HG03520 (cell line): ENCODE measurements around the gene BRSK2.

Experiments
- ATAC-seq: cut with Tn5 transposase; IDR thresholded peaks from one replicate; pipeline ENCODE4 v1.9.1; 2021; ENCODE audit warnings: mild to moderate bottlenecking, moderate library complexity; ENCODE audit not compliant: unreplicated experiment

The BRSK2 gene

GRCh38 chr11:1449490-1450243 is 59.9 kb downstream of the BRSK2 start:
- no peak for ATAC-seq

GRCh38 chr11:1450344-1450875 is 60.7 kb downstream of the BRSK2 start:
- no peak for ATAC-seq

- ATAC-seq: no peak
Observed at GRCh38 chr11:1450949-1451710, 61.4 kb downstream of the BRSK2 start.

- no peak for ATAC-seq
Observed at GRCh38 chr11:1451781-1452470, 62.2 kb downstream of the BRSK2 start.

- ATAC-seq: no peak
Observed at GRCh38 chr11:1452744-1453143, 63.0 kb downstream of the BRSK2 start.

GRCh38 chr11:1453611-1454034 is 63.9 kb downstream of the BRSK2 start:
- no peak for ATAC-seq

- ATAC-seq: no peak
Observed at GRCh38 chr11:1454576-1454975, 64.8 kb downstream of the BRSK2 start.

- no peak for ATAC-seq
Observed at GRCh38 chr11:1455032-1455762, 65.5 kb downstream of the BRSK2 start.

GRCh38 chr11:1455763-1456060 is 66.0 kb downstream of the BRSK2 start:
- no peak for ATAC-seq

- no peak for ATAC-seq
Observed at GRCh38 chr11:1456176-1456575, 66.4 kb downstream of the BRSK2 start.

GRCh38 chr11:1456596-1457325 is 67.0 kb downstream of the BRSK2 start:
- no peak for ATAC-seq

- no peak for ATAC-seq
Observed at GRCh38 chr11:1457326-1457680, 67.6 kb downstream of the BRSK2 start.

GRCh38 chr11:1457856-1458255 is 68.1 kb downstream of the BRSK2 start:
- ATAC-seq: no peak

- ATAC-seq: no peak
Observed at GRCh38 chr11:1458340-1459218, 68.8 kb downstream of the BRSK2 start.

GRCh38 chr11:1459219-1459575 is 69.5 kb downstream of the BRSK2 start:
- ATAC-seq: no peak

GRCh38 chr11:1459764-1460395 is 70.1 kb downstream of the BRSK2 start:
- no peak for ATAC-seq

GRCh38 chr11:1460396-1460985 is 70.8 kb downstream of the BRSK2 start:
- no peak for ATAC-seq

- ATAC-seq: no peak
Observed at GRCh38 chr11:1460986-1461825, 71.5 kb downstream of the BRSK2 start.
